HCT116 (cell line): Measurements from ENCODE around the gene WDR4. TPM values are rescaled to one million over a fixed set of nuclear protein-coding genes. Genes with fewer than 3 reads are reported as not detected.
"Not testable (repeated sequence)": the region's sequence is repeated elsewhere in the genome, so short reads cannot be mapped to it uniquely, and the experiment has no call there.

Source experiments
- ATAC-seq: fragments of 200-7000 bp; cut with Tn5 transposase; 2 replicates; pipeline ENCODE4 v1.9.1; 2020; ENCODE audit warnings: mild to moderate bottlenecking, moderate library complexity
- BruUV-seq: library from RNA; stranded (reverse); fragments of 400-500 nt; replicated peaks from 2 replicates; lab custom pipeline; 2021; lab: Mats Ljungman, UMichigan
- CTCF ChIA-PET: fragments of 300-600 bp; sonication (Branson Sonifier 250); formaldehyde crosslinking; loops from one replicate; lab custom pipeline; 2021; ENCODE audit warnings: antibody characterized with exemption; lab: Charles Lee
- POLR2A ChIA-PET: fragments of 300-600, 350-600 bp; sonication (Branson Sonifier 250); formaldehyde crosslinking; loops from one replicate; lab custom pipeline; 2021; ENCODE audit warnings: antibody characterized with exemption; lab: Charles Lee
- RAD21 ChIA-PET, 2 experiments: fragments of 300-600 bp; sonication (Branson Sonifier 250); formaldehyde crosslinking; loops; one replicate each; lab custom pipeline; 2023; ENCODE audit warnings: low total read pairs in 2 of 2; ENCODE audit not compliant: uncharacterized antibody in 2 of 2, unreplicated experiment in 2 of 2, low non-redundant PET in 1 of 2; lab: Charles Lee
- DNase-seq: peaks from one replicate; pipeline ENCODE4 v3.0.0-alpha.2; 2010; ENCODE audit warnings: low read depth, low spot score
- H2AFZ ChIP-seq: fragments of 200-600 bp; shearing (Covaris generic), sonication (generic); 2 replicates; pipeline ENCODE4 v1.6.1; 2017; ENCODE audit warnings: low read depth, mixed run types, mixed read lengths, antibody characterized with exemption, low read length; ENCODE audit not compliant: poor library complexity, severe bottlenecking
- H3K27ac ChIP-seq: 2 replicates; pipeline ENCODE4 v1.5.1; 2012; ENCODE audit warnings: low read depth, low read length
- H3K27me3 ChIP-seq: fragments of 200-600 bp; sonication (generic); 2 replicates; pipeline ENCODE4 v1.6.1; 2016; ENCODE audit warnings: mixed run types, low read length, mixed read lengths; ENCODE audit not compliant: insufficient read depth
- H3K36me3 ChIP-seq, 2 experiments: fragments of 200-500 bp in 1 of 2; fragments of 200-600 bp in 1 of 2; sonication (Bioruptor generic) in 1 of 2; sonication (generic) in 1 of 2; 2 replicates each; pipeline versions ENCODE4 v1.5.1 to v1.6.1; 2014 to 2016; ENCODE audit warnings: low read length in 2 of 2, inconsistent platforms in 1 of 2, mixed read lengths in 1 of 2, mixed run types in 1 of 2; ENCODE audit not compliant: insufficient read depth in 2 of 2, control insufficient read depth in 1 of 2
- H3K4me1 ChIP-seq, 2 experiments: fragments of 200-600 bp in 1 of 2; sonication (generic) in 1 of 2; 2 replicates each; pipeline versions ENCODE4 v1.5.1 to v1.6.1; 2012 to 2017; ENCODE audit warnings: low read length in 2 of 2, inconsistent platforms in 1 of 2, mild to moderate bottlenecking in 1 of 2, mixed read lengths in 1 of 2, mixed run types in 1 of 2, moderate library complexity in 1 of 2; ENCODE audit not compliant: insufficient read depth in 2 of 2, control insufficient read depth in 1 of 2
- H3K4me2 ChIP-seq: fragments of 200-600 bp; sonication (generic); 2 replicates; pipeline ENCODE4 v1.6.1; 2017; ENCODE audit warnings: mixed run types, low read length, mixed read lengths
- H3K4me3 ChIP-seq, 2 experiments: fragments of 200-600 bp in 1 of 2; sonication (generic) in 1 of 2; replicated peaks in 1 of 2; 2 replicates each; pipeline ENCODE4 v1.5.1; 2011 to 2016; ENCODE audit warnings: low read length in 2 of 2, control low read depth in 1 of 2, low read depth in 1 of 2, mild to moderate bottlenecking in 1 of 2, mixed read lengths in 1 of 2, mixed run types in 1 of 2
- H3K79me2 ChIP-seq: fragments of 200-600 bp; sonication (generic); 2 replicates; pipeline ENCODE4 v1.6.1; 2017; ENCODE audit warnings: mild to moderate bottlenecking, mixed run types, low read length, moderate library complexity, mixed read lengths; ENCODE audit not compliant: insufficient read depth
- H3K9ac ChIP-seq: fragments of 200-600 bp; sonication (generic); 2 replicates; pipeline ENCODE4 v1.6.1; 2016; ENCODE audit warnings: low read length, mixed read lengths
- H3K9me2 ChIP-seq: fragments of 200-600 bp; sonication (generic), shearing (Covaris generic); 2 replicates; pipeline ENCODE4 v1.6.1; 2017; ENCODE audit warnings: mixed run types, mild to moderate bottlenecking, moderate library complexity; ENCODE audit not compliant: insufficient read depth
- H3K9me3 ChIP-seq, 2 experiments: fragments of 200-500 bp in 1 of 2; fragments of 200-600 bp in 1 of 2; sonication (Bioruptor generic) in 1 of 2; sonication (generic) in 1 of 2; 2 replicates each; pipeline ENCODE4 v1.6.1; 2014 to 2017; ENCODE audit warnings: low read length in 2 of 2, mixed read lengths in 2 of 2, inconsistent platforms in 1 of 2, low read depth in 1 of 2, mild to moderate bottlenecking in 1 of 2, mixed run types in 1 of 2, moderate library complexity in 1 of 2; ENCODE audit not compliant: control insufficient read depth in 1 of 2, insufficient read depth in 1 of 2
- H4K20me1 ChIP-seq: fragments of 200-600 bp; sonication (generic), shearing (Covaris generic); 2 replicates; pipeline ENCODE4 v1.6.1; 2017; ENCODE audit warnings: mixed run types, mild to moderate bottlenecking, moderate library complexity; ENCODE audit not compliant: insufficient read depth
- CTCF ChIP-seq, 3 experiments: fragments of 200-600 bp in 1 of 3; sonication (generic) in 1 of 3; IDR thresholded peaks in 2 of 3; conservative IDR thresholded peaks in 1 of 3; 2 replicates each; pipeline ENCODE4 v1.5.1; 2012 to 2017; ENCODE audit warnings: low read depth in 2 of 3, low read length in 2 of 3, antibody characterized with exemption in 1 of 3, borderline replicate concordance in 1 of 3, control low read depth in 1 of 3, mild to moderate bottlenecking in 1 of 3, mixed read lengths in 1 of 3, mixed run types in 1 of 3, moderate library complexity in 1 of 3; ENCODE audit not compliant: insufficient read depth in 1 of 3
- EZH2phosphoT487 ChIP-seq: fragments of 200-600 bp; IDR thresholded peaks from 2 replicates; pipeline ENCODE4 v1.6.1; 2018; ENCODE audit warnings: antibody characterized with exemption, borderline replicate concordance
- JUND ChIP-seq: IDR thresholded peaks from 2 replicates; pipeline ENCODE4 v1.6.1; 2012
- POLR2A ChIP-seq: IDR thresholded peaks from 2 replicates; pipeline ENCODE4 v1.7.0; 2011; ENCODE audit warnings: borderline replicate concordance; ENCODE audit not compliant: insufficient read depth, insufficient read length; ENCODE audit errors: extremely low read depth
- POLR2AphosphoS5 ChIP-seq: IDR thresholded peaks from 2 replicates; pipeline ENCODE4 v1.6.1; 2011; ENCODE audit warnings: mild to moderate bottlenecking, low read depth, low read length, moderate library complexity
- SP1 ChIP-seq: IDR thresholded peaks from 2 replicates; pipeline ENCODE4 v1.6.1; 2012; ENCODE audit warnings: low read depth
- SRF ChIP-seq: IDR thresholded peaks from 2 replicates; pipeline ENCODE4 v1.6.1; 2012; ENCODE audit warnings: low read depth
- TCF7L2 ChIP-seq: IDR thresholded peaks from 2 replicates; pipeline ENCODE4 v1.7.0; 2011; ENCODE audit warnings: borderline replicate concordance, inconsistent platforms; ENCODE audit not compliant: insufficient read depth, insufficient read length; ENCODE audit errors: extremely low read depth
- ZFX ChIP-seq: fragments of 450-650 bp; IDR thresholded peaks from 2 replicates; pipeline ENCODE4 v1.6.1; 2017
- intact Hi-C: fragments of 100-400 bp; cut with micrococcal nuclease; formaldehyde crosslinking; loops from 2 replicates; pipeline ENCODE4 v1.10.0; 2022
- total RNA-seq: library from RNA; stranded (reverse); gene quantifications from one replicate; pipeline ENCODE4 v1.2.1, GENCODE V29; 2021; ENCODE audit not compliant: unreplicated experiment

Gene WDR4
- total RNA-seq, 1 experiment from 2014 or later = 34.8 TPM

GRCh38 chr21:42848932-42849758 lies 30.2 kb downstream of the WDR4 start:
- CTCF ChIA-PET = no interaction called here
- RAD21 ChIA-PET = no interaction called here
- no peak for DNase-seq
- Histone ChIP-seq H4K20me1 (peaks cover 11% of the 10 kb centered on the region; the same call in 1 of the 2 replicates), H3K27ac (no peak overlapping the region)
- TF ChIP-seq POLR2A = no peak
- no peak for TF ChIP-seq ZFX
- TF ChIP-seq POLR2AphosphoS5 = no peak
- TF ChIP-seq JUND = no peak
- TF ChIP-seq SRF = no peak
- TF ChIP-seq TCF7L2 = no peak
- no peak for TF ChIP-seq EZH2phosphoT487
- TF ChIP-seq CTCF (IDR thresholded peaks at IDR 0.05 in 2 of 3, conservative IDR thresholded peaks at IDR 0.05 in 1 of 3; ENCODE audit: borderline replicate concordance in 1 of 3, insufficient read depth in 1 of 3, low read depth in 2 of 3, low read length in 2 of 3) = no peak
- no peak for TF ChIP-seq SP1
- TF ChIP-seq, all 23 proteins: peak for 0
- no peak overlapping the region for H3K9ac ChIP-seq
- no peak overlapping the region for H3K4me3 ChIP-seq
- H3K79me2 ChIP-seq = peaks cover 94% of the 10 kb centered on the region
- POLR2A ChIA-PET = no interaction called here
- ATAC-seq = no peak
- BruUV-seq = no TSS peak
- H2AFZ ChIP-seq = no peak overlapping the region
- H3K9me2 ChIP-seq = no peaks in the 10 kb centered on the region
- intact Hi-C loops = no loop called here
- H3K9me3 ChIP-seq = no peaks in the 10 kb centered on the region
- peaks cover 24 to 74% of the 10 kb centered on the region in 2 experiments for H3K36me3 ChIP-seq
- H3K4me1 ChIP-seq = no peaks in the 10 kb centered on the region
- no peak overlapping the region for H3K4me2 ChIP-seq
- H3K27me3 ChIP-seq = no peaks in the 10 kb centered on the region

- H4K20me1 ChIP-seq = peaks cover 17% of the 10 kb centered on the region; the same call in 1 of the 2 replicates
- H3K36me3 ChIP-seq = peaks cover 23 to 71% of the 10 kb centered on the region in 2 experiments
- H3K27me3 ChIP-seq, H3K9me2 ChIP-seq, BruUV-seq, intact Hi-C loops, CTCF ChIA-PET, H3K4me2 ChIP-seq, RAD21 ChIA-PET, H2AFZ ChIP-seq, H3K27ac ChIP-seq, H3K9me3 ChIP-seq, H3K4me1 ChIP-seq, ATAC-seq, POLR2A ChIA-PET, H3K9ac ChIP-seq, DNase-seq, H3K4me3 ChIP-seq: not testable (repeated sequence)
- peaks cover 94% of the 10 kb centered on the region for H3K79me2 ChIP-seq
These were observed 31.0 kb downstream of the WDR4 start for GRCh38 chr21:42848144-42848931.
